Naive thymus-derived CD4-positive, alpha-beta T cell (primary cell): ENCODE data around the gene ORC5. TPM values are rescaled to one million over a fixed set of nuclear protein-coding genes. Genes with fewer than 3 reads are reported as not detected.

ENCODE experiments used
- ATAC-seq: fragments of 150-1000 bp; cut with Tn5 transposase; 2 replicates; pipeline ENCODE4 v1.10.0; 2021; ENCODE audit warnings: mild to moderate bottlenecking, moderate library complexity
- CTCF ChIA-PET: fragments of 350-600 bp; sonication (Branson Sonifier 250); formaldehyde crosslinking; loops from one replicate; lab custom pipeline; 2021; ENCODE audit warnings: antibody characterized with exemption; lab: Charles Lee
- POLR2A ChIA-PET: fragments of 350-600 bp; sonication (Branson Sonifier 250); formaldehyde crosslinking; loops from one replicate; lab custom pipeline; 2021; ENCODE audit warnings: antibody characterized with exemption, inconsistent platforms; lab: Charles Lee
- DNase-seq, 9 donors: peaks; one replicate each; pipeline versions ENCODE4 v3.0.0 to v3.0.0-alpha.2; 2020 to 2022; ENCODE audit warnings: mixed read lengths in 1 of 9
- H3K27ac ChIP-seq: one replicate; pipeline ENCODE4 v1.7.0; 2013; ENCODE audit warnings: mild to moderate bottlenecking, low read depth, low read length, moderate library complexity
- H3K27me3 ChIP-seq, 2 donors: one replicate each; pipeline ENCODE4 v1.7.0; 2013; ENCODE audit warnings: low read length in 2 of 2, mild to moderate bottlenecking in 2 of 2, moderate library complexity in 2 of 2; ENCODE audit not compliant: control insufficient read depth in 2 of 2, insufficient read depth in 2 of 2
- H3K36me3 ChIP-seq, 3 experiments: 1 replicate in 2 of 3; 2 replicates in 1 of 3; pipeline ENCODE4 v1.7.0; 2013; ENCODE audit warnings: low read length in 3 of 3, mild to moderate bottlenecking in 3 of 3, moderate library complexity in 1 of 3; ENCODE audit not compliant: insufficient read depth in 3 of 3, control insufficient read depth in 2 of 3
- H3K4me1 ChIP-seq, 2 donors: one replicate each; pipeline ENCODE4 v1.7.0; 2013; ENCODE audit warnings: low read length in 2 of 2, mild to moderate bottlenecking in 2 of 2, moderate library complexity in 1 of 2; ENCODE audit not compliant: control insufficient read depth in 2 of 2, insufficient read depth in 2 of 2
- H3K4me3 ChIP-seq: 2 replicates; pipeline ENCODE4 v1.7.0; 2013; ENCODE audit warnings: mild to moderate bottlenecking, low read length
- H3K9me3 ChIP-seq, 3 experiments: 1 replicate in 2 of 3; 2 replicates in 1 of 3; pipeline ENCODE4 v1.7.0; 2013; ENCODE audit warnings: low read length in 3 of 3; ENCODE audit not compliant: control insufficient read depth in 2 of 3
- H3K27ac Mint-ChIP-seq, 9 donors: one replicate each; pipeline ENCODE4 v1.8.0; 2020 to 2022; ENCODE audit warnings: mixed read lengths in 9 of 9, mild to moderate bottlenecking in 8 of 9, moderate library complexity in 5 of 9, inconsistent platforms in 2 of 9
- H3K27me3 Mint-ChIP-seq, 5 donors: one replicate each; pipeline ENCODE4 v1.8.0; 2021 to 2022; ENCODE audit warnings: mixed read lengths in 5 of 5, mild to moderate bottlenecking in 1 of 5
- H3K36me3 Mint-ChIP-seq, 5 donors: one replicate each; pipeline ENCODE4 v1.8.0; 2020 to 2022; ENCODE audit warnings: mixed read lengths in 5 of 5, mild to moderate bottlenecking in 3 of 5, inconsistent platforms in 1 of 5
- H3K4me1 Mint-ChIP-seq, 7 donors: one replicate each; pipeline ENCODE4 v1.8.0; 2020 to 2022; ENCODE audit warnings: mixed read lengths in 7 of 7, mild to moderate bottlenecking in 3 of 7, inconsistent platforms in 1 of 7
- H3K4me3 Mint-ChIP-seq, 10 donors: one replicate each; pipeline ENCODE4 v1.8.0; 2020 to 2022; ENCODE audit warnings: mild to moderate bottlenecking in 10 of 10, mixed read lengths in 10 of 10, moderate library complexity in 6 of 10, inconsistent platforms in 2 of 10
- H3K9me3 Mint-ChIP-seq, 11 donors: one replicate each; pipeline ENCODE4 v1.8.0; 2020 to 2022; ENCODE audit warnings: mixed read lengths in 11 of 11, mild to moderate bottlenecking in 4 of 11, inconsistent platforms in 1 of 11, moderate library complexity in 1 of 11
- intact Hi-C, 2 donors: fragments of 100-400 bp; cut with micrococcal nuclease; formaldehyde crosslinking; loops; one replicate each; pipeline ENCODE4 v1.15.1; 2023
- polyA plus RNA-seq, 2 donors: library from polyadenylated mRNA; unstranded; fragments of 300-500 nt; fragmentation: Illumina TruSeq; gene quantifications; one replicate each; pipeline ENCODE4 v1.2.3, GENCODE V29; 2021
- total RNA-seq, 6 experiments: library from RNA in 5 of 6; stranded (reverse) in 5 of 6; gene quantifications; 1 replicate in 5 of 6; 2 replicates in 1 of 6; pipeline ENCODE4 v1.2.3 and lab custom pipeline; 2021 to 2026

Gene ORC5
- total and polyA plus RNA-seq, 7 experiments from 2014 or later: 15.9 to 30.3 (median 25.4) TPM

GRCh38 chr7:104160375-104160774, 47.4 kb downstream of the ORC5 start:
- peaks cover 0 to 4% (median 4%) of the 10 kb centered on the region in 7 donors for H3K4me1 Mint-ChIP-seq
- Histone ChIP-seq H3K27me3 (no peaks in the 10 kb centered on the region), H3K27ac (no peak overlapping the region), H3K9me3 (no peaks in the 10 kb centered on the region), H3K4me3 (no peak overlapping the region), H3K4me1 (no peaks in the 10 kb centered on the region), H3K36me3 (peaks cover 0 to 20% (median under 1%) of the 10 kb centered on the region in 3 experiments)
- no peak overlapping the region for H3K27ac Mint-ChIP-seq
- H3K9me3 Mint-ChIP-seq: no peaks in the 10 kb centered on the region
- H3K27me3 Mint-ChIP-seq: no peaks in the 10 kb centered on the region
- ChIA-PET CTCF (interaction anchor here (1.0 to 1.6 kb wide), 2 partner anchors 585 to 588 kb away, joined by 3 to 4 read pairs; no protein-coding TSS in a partner anchor), POLR2A (no interaction called here)
- no peak for ATAC-seq
- peak in 2 of 9 donors; percentile 9 to 13 for DNase-seq
- intact Hi-C loops: no loop called here
- H3K36me3 Mint-ChIP-seq: peaks cover 0 to 34% (median 20%) of the 10 kb centered on the region in 5 donors
- no peak overlapping the region for H3K4me3 Mint-ChIP-seq

- intact Hi-C loops: loop anchor here (1.0 to 5.0 kb wide), 4 partner anchors 10 to 875 kb away; partner anchors contain the start of gene PMPCB (in 2 of the 2)
- CTCF ChIA-PET: no interaction called here
- DNase-seq: peak in 1 of 9 donors; percentile 28
Measured at GRCh38 chr7:104156842-104157277, 51.0 kb downstream of the ORC5 start.

GRCh38 chr7:104153287-104153686, 54.5 kb downstream of the ORC5 start:
- H3K9me3 ChIP-seq: no peaks in the 10 kb centered on the region
- H3K27me3 ChIP-seq: no peaks in the 10 kb centered on the region
- Mint-ChIP-seq H3K9me3 (no peaks in the 10 kb centered on the region), H3K27me3 (no peaks in the 10 kb centered on the region), H3K36me3 (peaks cover 0 to 22% (median 2%) of the 10 kb centered on the region in 5 donors), H3K4me1 (peaks cover 0 to 7% (median 4%) of the 10 kb centered on the region in 7 donors), H3K4me3 (no peak overlapping the region), H3K27ac (no peak overlapping the region)
- intact Hi-C loops: no loop called here
- POLR2A ChIA-PET: no interaction called here
- no peak overlapping the region for H3K27ac ChIP-seq
- no peak overlapping the region for H3K4me3 ChIP-seq
- CTCF ChIA-PET: no interaction called here
- peaks cover 0 to 7% (median 0%) of the 10 kb centered on the region in 3 experiments for H3K36me3 ChIP-seq
- H3K4me1 ChIP-seq: no peaks in the 10 kb centered on the region
- ATAC-seq (no peak), DNase-seq (no peak)

More at GRCh38 chr7:104156842-104157277, 51.0 kb downstream of the ORC5 start:
- ATAC-seq: no peak
- H3K36me3 Mint-ChIP-seq: peaks cover 0 to 26% (median 14%) of the 10 kb centered on the region in 5 donors
- H3K27ac ChIP-seq: no peak overlapping the region
- H3K9me3 ChIP-seq: no peaks in the 10 kb centered on the region
- no peaks in the 10 kb centered on the region for H3K9me3 Mint-ChIP-seq
- POLR2A ChIA-PET: no interaction called here
- H3K4me3 ChIP-seq: no peak overlapping the region
- H3K36me3 ChIP-seq: peaks cover 0 to 4% (median 0%) of the 10 kb centered on the region in 3 experiments
- H3K27me3 ChIP-seq: no peaks in the 10 kb centered on the region
- H3K4me1 ChIP-seq: no peaks in the 10 kb centered on the region
- peaks cover 0 to 6% (median 4%) of the 10 kb centered on the region in 7 donors for H3K4me1 Mint-ChIP-seq
- H3K27ac Mint-ChIP-seq: no peak overlapping the region
- H3K4me3 Mint-ChIP-seq: no peak overlapping the region
- no peaks in the 10 kb centered on the region for H3K27me3 Mint-ChIP-seq

GRCh38 chr7:104152468-104152867, 55.3 kb downstream of the ORC5 start:
- Histone ChIP-seq H3K27ac (no peak overlapping the region), H3K4me1 (no peaks in the 10 kb centered on the region), H3K9me3 (no peaks in the 10 kb centered on the region), H3K36me3 (peaks cover 0 to 7% (median 0%) of the 10 kb centered on the region in 3 experiments), H3K27me3 (no peaks in the 10 kb centered on the region), H3K4me3 (no peak overlapping the region)
- Mint-ChIP-seq H3K4me3 (no peak overlapping the region), H3K36me3 (peaks cover 0 to 25% (median 2%) of the 10 kb centered on the region in 5 donors), H3K9me3 (no peaks in the 10 kb centered on the region), H3K4me1 (peaks cover 0 to 9% (median 4%) of the 10 kb centered on the region in 7 donors), H3K27ac (no peak overlapping the region), H3K27me3 (no peaks in the 10 kb centered on the region)
- ChIA-PET CTCF (no interaction called here), POLR2A (no interaction called here)
- intact Hi-C loops: no loop called here
- DNase-seq (no peak), ATAC-seq (no peak)

GRCh38 chr7:104150470-104150869, 57.3 kb downstream of the ORC5 start:
- Histone ChIP-seq H3K9me3 (no peaks in the 10 kb centered on the region), H3K4me1 (no peaks in the 10 kb centered on the region), H3K4me3 (no peak overlapping the region), H3K36me3 (peaks cover 0 to 10% (median 0%) of the 10 kb centered on the region in 3 experiments), H3K27ac (no peak overlapping the region), H3K27me3 (no peaks in the 10 kb centered on the region)
- peak overlapping the region in 1 of 9 donors; percentile 54 for H3K27ac Mint-ChIP-seq
- H3K27me3 Mint-ChIP-seq: no peaks in the 10 kb centered on the region
- intact Hi-C loops: no loop called here
- ChIA-PET CTCF (no interaction called here), POLR2A (no interaction called here)
- ATAC-seq (no peak), DNase-seq (no peak)
- no peak overlapping the region for H3K4me3 Mint-ChIP-seq
- no peaks in the 10 kb centered on the region for H3K9me3 Mint-ChIP-seq
- peaks cover 0 to 9% (median 4%) of the 10 kb centered on the region in 7 donors for H3K4me1 Mint-ChIP-seq
- H3K36me3 Mint-ChIP-seq: peaks cover 0 to 30% (median 5%) of the 10 kb centered on the region in 5 donors

- H3K27ac Mint-ChIP-seq: no peak overlapping the region
- no peak overlapping the region for H3K27ac ChIP-seq
- no peaks in the 10 kb centered on the region for H3K4me1 ChIP-seq
- H3K27me3 Mint-ChIP-seq: no peaks in the 10 kb centered on the region
- H3K36me3 Mint-ChIP-seq: peaks cover 0 to 31% (median 9%) of the 10 kb centered on the region in 5 donors
- ATAC-seq (no peak), DNase-seq (no peak)
- POLR2A ChIA-PET: no interaction called here
- H3K27me3 ChIP-seq: no peaks in the 10 kb centered on the region
- H3K9me3 Mint-ChIP-seq: no peaks in the 10 kb centered on the region
- no peaks in the 10 kb centered on the region for H3K9me3 ChIP-seq
- H3K36me3 ChIP-seq: peaks cover 0 to 12% (median 0%) of the 10 kb centered on the region in 3 experiments
- intact Hi-C loops: no loop called here
- no peak overlapping the region for H3K4me3 ChIP-seq
- H3K4me1 Mint-ChIP-seq: peaks cover 0 to 14% (median 4%) of the 10 kb centered on the region in 7 donors
- no peak overlapping the region for H3K4me3 Mint-ChIP-seq
- CTCF ChIA-PET: no interaction called here
Measured at GRCh38 chr7:104149822-104150221, 58.0 kb downstream of the ORC5 start.

- ATAC-seq (no peak), DNase-seq (no peak)
- peaks cover 0 to 24% (median 0%) of the 10 kb centered on the region in 3 experiments for H3K36me3 ChIP-seq
- H3K27ac ChIP-seq: no peak overlapping the region
- Mint-ChIP-seq H3K4me1 (peaks cover 0 to 7% (median 3%) of the 10 kb centered on the region in 7 donors), H3K9me3 (no peaks in the 10 kb centered on the region), H3K4me3 (no peak overlapping the region), H3K27ac (no peak overlapping the region), H3K27me3 (no peaks in the 10 kb centered on the region), H3K36me3 (peaks cover 4 to 37% (median 14%) of the 10 kb centered on the region in 5 donors)
- no peaks in the 10 kb centered on the region for H3K27me3 ChIP-seq
- H3K4me3 ChIP-seq: no peak overlapping the region
- no peaks in the 10 kb centered on the region for H3K4me1 ChIP-seq
- POLR2A ChIA-PET: no interaction called here
- CTCF ChIA-PET: no interaction called here
- no peaks in the 10 kb centered on the region for H3K9me3 ChIP-seq
- intact Hi-C loops: no loop called here
Measured at GRCh38 chr7:104142147-104142546, 65.7 kb downstream of the ORC5 start.
